GM18502 (cell line): ENCODE results near the gene DHRS9.
"Not testable (repeated sequence)": the region's sequence is repeated elsewhere in the genome, so short reads cannot be mapped to it uniquely, and the experiment has no call there.

Experiments used
- ATAC-seq: cut with Tn5 transposase; IDR thresholded peaks from one replicate; pipeline ENCODE4 v1.9.1; 2021; ENCODE audit warnings: mild to moderate bottlenecking; ENCODE audit not compliant: unreplicated experiment, poor library complexity

The DHRS9 gene

GRCh38 chr2:169119851-169120250, 50.5 kb downstream of the DHRS9 start:
- no peak for ATAC-seq

- no peak for ATAC-seq
These were observed 60.4 kb downstream of the DHRS9 start for GRCh38 chr2:169129703-169130243.

DNA sequence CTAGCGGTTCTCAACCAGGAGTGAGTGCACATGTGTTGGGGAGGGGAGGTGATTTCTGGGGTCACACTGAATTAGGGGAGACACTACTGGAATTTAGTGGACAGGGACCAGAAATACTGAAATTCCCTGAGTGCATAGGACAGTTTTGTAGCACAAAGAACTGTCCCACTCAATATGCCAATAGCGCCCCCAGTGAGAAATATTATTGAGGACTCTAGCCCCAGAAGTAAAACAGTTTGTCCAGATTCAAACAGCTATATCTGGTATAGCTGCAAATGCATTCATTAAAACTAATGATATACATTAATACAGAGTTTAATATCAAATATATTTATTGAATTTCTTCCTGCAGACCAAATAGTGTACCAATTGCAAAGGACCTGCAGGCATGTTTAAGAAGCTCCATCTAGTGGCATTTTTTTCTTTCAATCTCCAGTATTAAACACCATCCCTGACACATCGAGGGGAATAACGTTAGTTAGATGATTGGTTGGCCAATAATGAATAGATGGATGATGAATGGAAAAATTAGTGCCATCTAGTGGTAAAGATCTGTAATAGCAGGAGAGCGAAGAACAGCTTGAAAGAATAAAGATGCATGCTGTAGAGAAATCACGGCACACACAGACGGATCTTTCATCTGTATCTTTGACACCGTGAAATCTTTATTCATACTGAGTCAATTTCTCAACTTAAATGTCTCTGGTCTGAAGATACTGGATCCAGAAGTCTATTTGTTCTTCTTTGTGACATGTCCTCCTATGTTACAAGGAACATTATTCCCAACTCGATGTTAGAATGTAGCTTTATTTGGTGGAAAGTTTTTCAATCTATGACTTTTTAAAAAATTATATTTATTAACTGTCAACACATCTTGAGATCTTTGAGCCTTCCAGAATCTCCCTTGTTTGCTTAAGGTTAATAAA, 62.5 kb downstream of the DHRS9 start:
- peak; percentile 79 for ATAC-seq

DNA sequence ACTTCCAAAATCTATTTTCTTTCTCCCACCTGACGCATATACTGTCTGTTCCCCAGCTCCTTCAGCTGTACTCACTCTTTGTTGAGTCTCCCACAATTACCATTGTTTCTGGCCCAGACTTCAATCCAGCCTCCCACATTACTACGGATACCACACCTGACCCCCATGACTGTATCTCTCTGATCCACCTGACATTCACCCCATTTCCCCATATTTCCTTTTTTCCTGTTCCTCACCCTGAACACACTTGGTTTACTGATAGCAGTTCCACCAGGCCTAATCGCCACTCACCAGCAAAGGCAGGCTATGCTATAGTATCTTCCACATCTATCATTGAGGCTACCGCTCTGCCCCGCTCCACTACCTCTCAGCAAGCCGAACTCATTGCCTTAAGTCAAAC, 64.9 kb downstream of the DHRS9 start:
- not testable (repeated sequence) for ATAC-seq

- ATAC-seq: not testable (repeated sequence)
These were observed 67.1 kb downstream of the DHRS9 start for GRCh38 chr2:169136428-169136827.

DNA sequence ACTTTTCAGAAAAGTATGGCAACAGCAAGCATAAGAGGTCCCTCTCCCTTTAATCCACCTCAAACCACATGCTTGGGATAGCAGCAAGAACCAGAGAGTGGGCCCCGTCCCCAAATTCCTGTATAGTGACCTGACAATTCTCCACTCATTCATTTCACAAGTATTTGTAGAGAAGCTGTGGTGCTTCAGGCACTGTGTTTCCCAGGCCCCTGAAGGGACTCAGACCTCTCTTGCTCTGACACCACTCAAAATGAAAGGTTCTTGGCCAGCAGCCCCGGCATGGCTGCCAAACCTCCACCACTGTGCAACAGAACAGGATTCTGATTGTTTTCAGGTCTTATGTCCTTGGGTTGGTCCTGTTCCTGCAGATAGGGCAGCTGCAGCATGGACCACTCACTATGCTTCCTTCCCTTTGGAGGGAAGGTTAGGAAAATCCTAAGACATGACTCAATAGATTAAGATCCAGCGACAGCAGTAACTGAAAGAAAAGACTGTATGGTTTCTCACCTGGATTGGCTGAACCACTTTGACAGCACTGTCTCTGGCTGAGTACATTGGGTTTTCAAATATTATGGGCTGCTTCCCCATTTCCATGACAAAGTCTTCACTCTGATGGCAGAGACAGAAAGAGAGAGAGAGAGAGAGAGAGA, 67.6 kb downstream of the DHRS9 start:
- ATAC-seq: no peak

DNA sequence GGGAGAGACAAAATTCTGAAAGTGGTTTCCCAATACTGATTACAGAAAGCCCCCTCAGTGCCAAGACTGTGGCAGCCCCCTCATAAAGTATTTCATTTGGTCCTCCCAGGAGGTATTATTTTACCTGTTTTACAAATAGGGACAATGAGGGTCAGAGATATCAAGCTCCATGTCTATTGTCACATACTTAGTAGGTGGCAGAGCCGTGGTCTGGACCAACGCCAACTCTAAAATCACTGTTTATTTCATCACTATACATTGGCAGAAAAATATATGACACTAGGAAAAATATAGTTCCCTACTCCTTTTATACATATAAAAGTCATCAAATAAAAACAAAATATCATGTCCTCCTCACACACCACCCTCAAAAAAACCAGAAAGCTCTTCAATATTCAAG, 68.6 kb downstream of the DHRS9 start:
- ATAC-seq: no peak

GRCh38 chr2:169139145-169139544, 69.8 kb downstream of the DHRS9 start:
- no peak for ATAC-seq

DNA sequence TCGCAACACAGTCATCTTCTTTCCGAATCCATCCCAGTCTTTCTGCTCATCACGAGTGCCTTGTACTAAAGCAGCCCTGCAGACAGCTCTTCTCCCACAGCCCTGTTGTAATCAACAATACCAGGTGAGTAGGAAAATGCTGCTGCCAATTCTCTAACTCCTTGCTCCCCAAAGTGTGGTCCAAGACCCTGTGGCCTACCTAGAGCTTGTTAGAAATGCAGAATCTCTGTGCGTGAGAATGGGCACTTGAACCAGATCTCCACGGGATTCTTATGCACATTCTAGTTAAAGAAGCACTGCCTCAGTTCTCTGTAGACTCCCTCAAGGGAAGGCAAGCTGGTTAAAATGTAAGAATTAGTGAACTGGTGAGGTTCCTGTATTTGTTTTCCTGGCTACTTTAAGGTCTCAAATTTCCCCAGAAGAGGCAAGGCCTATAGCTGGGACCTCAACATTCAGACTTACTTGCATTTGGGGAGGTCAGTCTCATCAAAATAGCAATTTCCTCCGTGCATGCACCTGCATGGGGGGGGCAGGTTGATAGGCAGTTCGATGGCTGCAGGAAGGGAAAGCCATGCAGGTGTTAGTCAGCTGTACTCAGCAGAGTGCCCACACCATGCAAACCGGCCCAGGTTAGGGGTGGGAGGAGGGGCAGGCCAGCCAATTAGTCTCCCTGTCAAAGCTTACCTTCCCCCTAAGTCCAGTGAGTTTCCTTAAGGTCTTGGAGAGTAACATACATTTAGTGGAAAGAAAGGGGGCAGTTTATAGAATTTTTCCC, 70.8 kb downstream of the DHRS9 start:
- no peak for ATAC-seq

DNA sequence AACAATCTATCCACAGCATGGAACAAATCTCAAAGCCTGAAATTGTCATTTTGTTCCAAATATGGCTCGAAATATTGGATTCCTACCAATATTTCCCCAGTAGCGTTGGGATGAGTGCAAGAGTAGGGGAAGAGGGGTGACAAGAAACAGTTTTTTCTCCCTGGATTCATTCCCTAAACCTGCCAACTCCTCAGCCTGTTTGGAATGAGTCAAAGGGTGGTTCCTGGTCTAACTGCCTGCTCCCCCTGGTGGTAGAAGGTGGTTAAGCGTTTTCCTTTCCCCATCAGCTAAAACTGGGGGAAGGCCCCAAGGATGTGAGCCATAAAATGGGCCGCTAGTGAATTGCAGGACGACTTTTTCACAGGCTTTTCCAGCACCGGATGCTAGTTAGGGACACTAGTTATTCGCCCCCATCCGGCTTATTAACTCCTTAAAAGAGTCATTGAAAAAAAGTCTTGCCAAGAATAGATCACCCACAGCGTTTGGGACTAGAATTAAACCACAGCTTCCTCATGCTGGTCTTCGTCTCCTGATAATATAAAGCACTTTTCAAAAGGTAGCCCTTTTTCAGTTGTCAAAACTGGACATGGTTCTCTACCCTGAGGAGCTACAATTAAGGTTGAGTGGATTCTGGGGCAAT, 72.5 kb downstream of the DHRS9 start:
- ATAC-seq: peak; percentile 72

- no peak for ATAC-seq
These were observed 74.6 kb downstream of the DHRS9 start for GRCh38 chr2:169143998-169144397.
